ENCODE measurements around the gene PEAK3.
A peak's percentile ranks its signal among the peaks of the same experiment; 100 is the strongest.

The PEAK3 gene

DNA sequence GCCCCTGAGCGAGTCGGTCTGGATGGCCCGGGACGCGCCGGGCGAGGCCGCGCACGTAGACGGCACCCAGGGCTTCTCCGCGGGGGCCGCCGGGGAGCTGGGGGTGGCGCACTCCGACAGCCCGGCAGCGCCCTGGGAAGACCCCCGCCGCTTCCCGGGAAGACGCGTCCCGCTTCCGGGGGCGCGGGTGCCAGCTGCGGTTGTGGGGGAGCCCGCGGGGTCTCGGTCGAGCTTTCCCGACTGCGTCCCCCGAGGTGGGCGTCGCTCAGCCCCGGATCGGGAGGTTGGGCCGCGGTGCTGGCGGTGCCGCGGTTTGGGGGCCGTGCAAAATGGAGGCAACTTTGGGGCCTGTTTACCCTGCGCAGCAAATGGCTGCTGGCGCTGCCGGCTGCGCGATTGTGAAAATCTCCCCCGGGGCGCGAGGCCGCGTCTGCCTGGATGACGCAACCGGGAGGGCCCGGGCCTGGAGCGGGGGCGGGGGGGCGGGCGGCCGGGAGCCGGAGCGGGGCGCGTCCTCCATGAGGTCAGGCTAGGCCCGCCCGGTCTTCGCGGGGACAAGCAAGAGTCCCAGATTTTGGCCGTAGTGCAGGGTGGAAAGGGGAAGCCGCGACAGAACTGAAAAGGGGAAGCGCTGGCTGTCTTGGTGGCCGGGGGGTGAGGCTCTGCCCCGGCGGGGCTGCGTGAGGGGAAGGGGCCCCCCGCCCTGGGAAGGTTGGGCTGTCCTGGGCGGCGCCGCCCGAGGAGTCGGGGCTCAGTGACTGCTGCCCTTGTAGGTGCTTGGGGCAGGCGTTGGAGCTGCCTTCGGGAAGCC is 11.3 kb downstream of the PEAK3 start:
- DNase-seq (ENCODE audit: extremely low read depth, insufficient read length), result peak; percentile 80
- Histone ChIP-seq H3K36me3 (ENCODE audit: control insufficient read depth, insufficient read depth, low read length) (peaks cover 7% of the 10 kb centered on the region), H3K4me3 (replicated peaks; ENCODE audit: low read depth, low read length) (peak overlapping the region; percentile 97), H3K27me3 (replicated peaks; ENCODE audit: control insufficient read depth, insufficient read depth, low read length) (no peaks in the 10 kb centered on the region)
- TF ChIP-seq, protein P1, sequence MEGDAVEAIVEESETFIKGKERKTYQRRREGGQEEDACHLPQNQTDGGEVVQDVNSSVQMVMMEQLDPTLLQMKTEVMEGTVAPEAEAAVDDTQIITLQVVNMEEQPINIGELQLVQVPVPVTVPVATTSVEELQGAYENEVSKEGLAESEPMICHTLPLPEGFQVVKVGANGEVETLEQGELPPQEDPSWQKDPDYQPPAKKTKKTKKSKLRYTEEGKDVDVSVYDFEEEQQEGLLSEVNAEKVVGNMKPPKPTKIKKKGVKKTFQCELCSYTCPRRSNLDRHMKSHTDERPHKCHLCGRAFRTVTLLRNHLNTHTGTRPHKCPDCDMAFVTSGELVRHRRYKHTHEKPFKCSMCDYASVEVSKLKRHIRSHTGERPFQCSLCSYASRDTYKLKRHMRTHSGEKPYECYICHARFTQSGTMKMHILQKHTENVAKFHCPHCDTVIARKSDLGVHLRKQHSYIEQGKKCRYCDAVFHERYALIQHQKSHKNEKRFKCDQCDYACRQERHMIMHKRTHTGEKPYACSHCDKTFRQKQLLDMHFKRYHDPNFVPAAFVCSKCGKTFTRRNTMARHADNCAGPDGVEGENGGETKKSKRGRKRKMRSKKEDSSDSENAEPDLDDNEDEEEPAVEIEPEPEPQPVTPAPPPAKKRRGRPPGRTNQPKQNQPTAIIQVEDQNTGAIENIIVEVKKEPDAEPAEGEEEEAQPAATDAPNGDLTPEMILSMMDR (IDR thresholded peaks at IDR 0.05; ENCODE audit: insufficient read depth, low read length, poor library complexity, severe bottlenecking), result no peak

DNA sequence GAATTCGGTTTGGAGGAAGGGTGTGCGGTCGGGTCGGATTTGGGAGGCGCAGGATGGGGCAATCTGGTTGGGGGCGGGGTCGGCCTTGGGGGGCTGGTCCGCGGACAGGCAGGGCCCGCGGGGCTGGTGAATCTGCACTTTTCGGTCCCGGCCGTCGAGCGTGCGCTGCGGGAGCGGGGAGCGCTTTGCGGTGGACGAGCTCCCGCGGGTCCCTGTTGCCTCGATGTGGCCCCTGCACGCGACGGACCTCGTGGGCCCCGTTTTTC is 11.9 kb downstream of the PEAK3 start:
- TF ChIP-seq, protein P1 (IDR thresholded peaks at IDR 0.05; ENCODE audit: insufficient read depth, low read length, poor library complexity, severe bottlenecking), result no peak
- peaks cover 5% of the 10 kb centered on the region; the same call in 1 of the 2 replicates for H3K36me3 ChIP-seq (ENCODE audit: control insufficient read depth, insufficient read depth, low read length)
- no peak for DNase-seq (ENCODE audit: extremely low read depth, insufficient read length)
- peak overlapping the region; percentile 97 for H3K4me3 ChIP-seq (replicated peaks; ENCODE audit: low read depth, low read length)
- H3K27me3 ChIP-seq (replicated peaks; ENCODE audit: control insufficient read depth, insufficient read depth, low read length), result no peaks in the 10 kb centered on the region

DNA sequence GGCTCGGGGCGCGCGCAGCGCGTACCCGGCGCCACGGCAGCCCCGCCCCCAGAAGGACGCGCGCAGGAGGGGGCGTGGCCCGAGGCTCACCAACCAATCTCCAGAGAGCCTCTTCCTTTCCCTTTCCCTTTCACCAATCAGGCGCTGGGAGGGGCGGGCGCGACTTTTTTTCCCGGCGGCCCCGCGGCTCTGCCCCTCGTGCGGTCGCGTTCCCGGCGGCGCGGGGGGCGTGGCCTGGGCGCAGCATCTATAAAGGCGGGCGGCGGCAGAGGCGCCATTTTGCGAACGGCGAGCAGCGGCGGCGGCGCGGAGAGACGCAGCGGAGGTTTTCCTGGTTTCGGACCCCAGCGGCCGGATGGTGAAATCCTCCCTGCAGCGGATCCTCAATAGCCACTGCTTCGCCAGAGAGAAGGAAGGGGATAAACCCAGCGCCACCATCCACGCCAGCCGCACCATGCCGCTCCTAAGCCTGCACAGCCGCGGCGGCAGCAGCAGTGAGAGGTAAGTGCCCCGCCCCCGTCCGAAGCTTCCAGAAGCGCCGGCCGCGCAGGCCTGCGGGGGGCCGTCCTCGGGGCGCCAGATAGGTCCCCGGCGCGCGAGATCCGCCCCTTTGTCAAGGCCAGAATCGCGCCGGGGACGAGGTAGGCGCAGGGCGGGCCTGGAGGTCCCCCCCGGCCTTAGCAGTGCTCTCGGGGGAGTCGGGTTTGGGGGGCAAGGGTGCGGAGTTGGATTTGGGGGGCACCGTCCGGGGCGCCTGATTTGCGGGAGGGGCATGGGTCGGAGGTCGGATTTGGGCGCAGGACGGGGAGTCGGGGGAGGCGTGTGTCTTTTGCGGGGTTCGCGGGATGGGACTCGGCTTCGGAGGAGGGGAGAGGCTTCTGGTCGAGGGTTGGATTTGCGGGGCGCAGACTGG is 12.5 kb downstream of the PEAK3 start:
- H3K4me3 ChIP-seq (replicated peaks; ENCODE audit: low read depth, low read length), result peak overlapping the region; percentile 97
- peak; percentile 96 for DNase-seq (ENCODE audit: extremely low read depth, insufficient read length)
- no peaks in the 10 kb centered on the region for H3K27me3 ChIP-seq (replicated peaks; ENCODE audit: control insufficient read depth, insufficient read depth, low read length)
- peaks cover 3% of the 10 kb centered on the region; the same call in 1 of the 2 replicates for H3K36me3 ChIP-seq (ENCODE audit: control insufficient read depth, insufficient read depth, low read length)
- TF ChIP-seq, protein P1 (IDR thresholded peaks at IDR 0.05; ENCODE audit: insufficient read depth, low read length, poor library complexity, severe bottlenecking), result peak; percentile 20

DNA sequence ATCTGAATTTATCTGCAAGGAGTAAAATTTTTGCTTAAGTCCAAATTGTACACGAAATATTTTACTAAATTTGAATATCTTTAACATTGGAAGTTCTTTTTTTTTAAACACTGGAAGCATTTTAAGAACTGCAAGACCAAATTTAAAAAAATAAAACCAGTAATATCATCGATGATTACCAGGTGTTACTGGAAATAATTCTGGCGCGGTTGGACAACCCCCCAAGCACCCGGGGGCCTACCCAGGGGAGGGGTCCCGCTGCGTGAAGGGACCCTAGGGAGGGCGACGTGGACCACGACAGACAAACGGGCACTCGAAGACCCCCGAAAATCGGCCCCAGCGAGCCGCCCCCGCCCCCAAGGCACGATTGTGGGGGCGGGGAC is 13.1 kb downstream of the PEAK3 start:
- Histone ChIP-seq H3K27me3 (replicated peaks; ENCODE audit: control insufficient read depth, insufficient read depth, low read length) (no peaks in the 10 kb centered on the region), H3K36me3 (ENCODE audit: control insufficient read depth, insufficient read depth, low read length) (peaks cover 3% of the 10 kb centered on the region; the same call in 1 of the 2 replicates), H3K4me3 (replicated peaks; ENCODE audit: low read depth, low read length) (peak overlapping the region; percentile 62)
- TF ChIP-seq, protein P1 (IDR thresholded peaks at IDR 0.05; ENCODE audit: insufficient read depth, low read length, poor library complexity, severe bottlenecking), result no peak
- no peak for DNase-seq (ENCODE audit: extremely low read depth, insufficient read length)

DNA sequence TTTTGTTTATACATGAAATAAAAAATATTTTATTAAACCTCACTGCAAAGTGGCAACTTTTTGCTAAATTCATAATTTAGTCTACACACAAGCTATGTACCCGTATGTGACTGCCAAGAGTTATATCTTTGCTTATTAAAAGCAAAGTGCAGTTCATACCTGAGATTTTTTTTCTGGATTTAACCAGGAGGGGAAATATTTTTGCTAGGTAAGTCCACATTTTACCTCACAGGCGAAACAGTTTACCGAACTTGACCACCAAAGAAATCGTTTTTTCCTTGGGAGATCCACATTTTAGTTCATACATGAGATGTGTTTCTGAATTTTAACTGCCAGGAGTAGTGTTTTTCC is 13.5 kb downstream of the PEAK3 start:
- Histone ChIP-seq H3K4me3 (replicated peaks; ENCODE audit: low read depth, low read length) (peak overlapping the region; percentile 62; the same call in 1 of the 2 replicates), H3K27me3 (replicated peaks; ENCODE audit: control insufficient read depth, insufficient read depth, low read length) (no peaks in the 10 kb centered on the region), H3K36me3 (ENCODE audit: control insufficient read depth, insufficient read depth, low read length) (peaks cover 3% of the 10 kb centered on the region; the same call in 1 of the 2 replicates)
- no peak for DNase-seq (ENCODE audit: extremely low read depth, insufficient read length)
- TF ChIP-seq, protein P1 (IDR thresholded peaks at IDR 0.05; ENCODE audit: insufficient read depth, low read length, poor library complexity, severe bottlenecking), result no peak

Data from GM06990 (cell line).